Muscle of arm (tissue), 14 donors: ENCODE data around the gene ZNF331. TPM values are rescaled to one million over a fixed set of nuclear protein-coding genes. Genes with fewer than 3 reads are reported as not detected.
"Not testable (repeated sequence)": the region's sequence is repeated elsewhere in the genome, so short reads cannot be mapped to it uniquely, and the experiment has no call there.

Source experiments
- DNase-seq: peaks from one replicate; pipeline ENCODE4 v3.0.0-alpha.2; 2013
- long read RNA-seq, 11 donors: transcript quantifications; one replicate each; lab custom pipeline, GENCODE V29; 2026
- polyA plus RNA-seq, 12 donors: library from polyadenylated mRNA; unstranded; fragments of 120-200 nt; gene quantifications; one replicate each; pipeline ENCODE4 v1.2.1, GENCODE V29; 2013; ENCODE audit not compliant: insufficient read length in 12 of 12

The ZNF331 gene
- polyA plus RNA-seq: 10 to 100 TPM in 10 of 12 donors, 1 to 10 TPM in 1, not detected in 1; 9.1 to 21.6 (median 14.2) TPM
- long read RNA-seq, donor 1, full-length matches to known transcripts: 6 of 6 reads
- long read RNA-seq, donor 1, partial matches to known transcripts: 0 of 6 reads
- long read RNA-seq, donor 1, other reads (novel, unspliced or antisense): 0 of 6 reads
- long read RNA-seq, donor 2, transcript ZNF331-202 (6 exons, 2,248 nt): major isoform, 6 of 7 reads
- long read RNA-seq, donor 2, partial matches to known transcripts: 0 of 7 reads
- long read RNA-seq, donor 2, other reads (novel, unspliced or antisense): 0 of 7 reads
- long read RNA-seq, donor 3, partial matches to known transcripts: 0 of 4 reads
- long read RNA-seq, donor 3, other reads (novel, unspliced or antisense): 0 of 4 reads
- long read RNA-seq, donor 4, partial matches to known transcripts: 0 of 4 reads
- long read RNA-seq, donor 4, other reads (novel, unspliced or antisense): 0 of 4 reads
- long read RNA-seq, donor 5, full-length matches to known transcripts: 5 of 5 reads
- long read RNA-seq, donor 5, partial matches to known transcripts: 0 of 5 reads
- long read RNA-seq, donor 5, other reads (novel, unspliced or antisense): 0 of 5 reads
- long read RNA-seq, donor 6, partial matches to known transcripts: 0 of 1 reads
- long read RNA-seq, donor 6, other reads (novel, unspliced or antisense): 0 of 1 reads
- long read RNA-seq, donor 7, partial matches to known transcripts: 0 of 1 reads
- long read RNA-seq, donor 7, other reads (novel, unspliced or antisense): 0 of 1 reads
- long read RNA-seq, donor 8, partial matches to known transcripts: 0 of 5 reads
- long read RNA-seq, donor 8, other reads (novel, unspliced or antisense): 0 of 5 reads
- long read RNA-seq, donor 9, partial matches to known transcripts: 0 of 1 reads
- long read RNA-seq, donor 9, other reads (novel, unspliced or antisense): 0 of 1 reads
- long read RNA-seq, donor 10, partial matches to known transcripts: 0 of 2 reads
- long read RNA-seq, donor 10, other reads (novel, unspliced or antisense): 0 of 2 reads
- long read RNA-seq, donor 11, full-length matches to known transcripts: 2 of 2 reads
- long read RNA-seq, donor 11, partial matches to known transcripts: 0 of 2 reads
- long read RNA-seq, donor 11, other reads (novel, unspliced or antisense): 0 of 2 reads

DNA sequence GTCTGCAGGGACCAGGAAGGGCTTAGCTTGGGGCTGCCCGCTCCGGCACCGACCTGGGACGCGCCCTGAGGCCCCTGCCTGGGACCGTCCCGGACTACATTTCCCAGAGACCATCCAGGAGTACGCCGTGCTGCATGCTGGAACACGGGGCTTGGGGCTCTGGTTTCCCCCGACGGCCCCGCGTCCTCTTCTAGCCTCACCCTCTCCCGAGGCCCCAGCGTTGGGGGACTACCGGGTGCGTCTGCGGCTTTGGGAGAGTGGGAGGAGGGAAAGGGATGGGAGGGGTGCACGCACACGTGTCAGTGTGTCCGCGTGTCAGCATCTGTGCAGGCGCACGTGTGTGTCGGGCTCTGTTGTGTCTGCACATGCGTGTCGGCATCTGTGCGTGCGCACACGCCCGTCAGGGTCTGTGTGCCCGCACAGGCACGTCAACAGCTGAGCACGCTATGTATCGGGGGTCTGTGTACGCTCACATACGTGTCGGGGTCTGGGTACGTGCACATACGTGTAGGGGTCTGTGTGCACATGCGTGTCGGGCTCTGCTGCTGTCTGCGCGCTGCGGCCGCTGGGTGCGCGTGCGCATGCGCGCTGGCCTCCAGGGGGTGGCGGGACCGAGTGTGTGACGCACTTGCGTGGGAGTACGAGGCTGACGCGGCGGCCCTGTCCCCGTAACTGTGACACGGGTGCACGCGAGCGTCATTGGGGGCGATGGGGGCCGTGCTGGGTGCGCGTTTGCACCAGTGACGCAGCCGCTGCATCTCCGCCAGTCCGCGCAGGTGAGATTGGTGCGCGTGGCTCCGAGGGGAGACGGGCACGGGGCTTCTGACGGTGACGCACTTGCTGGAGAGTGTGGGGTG, at the start of gene ZNF331:
TSS of gene ZNF331 (plus strand) at position 625 of the 857 bp plus-strand sequence. CDS start 31,232 bp downstream, outside the sequence.
- peak; percentile 83 for DNase-seq

DNA sequence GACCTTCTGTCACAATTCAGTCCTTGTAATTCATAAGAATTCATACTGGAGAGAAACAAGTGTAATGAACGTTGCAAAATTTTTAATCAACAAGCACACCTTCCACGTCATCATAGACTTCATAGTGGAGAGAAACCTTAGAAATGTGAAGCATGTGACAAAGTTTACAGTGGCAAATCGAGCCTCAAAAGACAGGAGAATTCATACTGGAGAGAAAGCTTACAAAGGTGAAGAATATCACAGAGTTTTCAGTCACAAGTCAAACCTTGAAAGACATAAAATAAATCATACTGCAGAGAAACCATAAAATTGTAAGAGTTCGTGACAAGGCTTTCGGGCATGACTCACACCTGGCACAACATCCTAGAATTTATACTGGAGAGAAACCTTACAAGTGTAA, 45.8 kb upstream of the ZNF331 start:
- DNase-seq: no peak

DNA sequence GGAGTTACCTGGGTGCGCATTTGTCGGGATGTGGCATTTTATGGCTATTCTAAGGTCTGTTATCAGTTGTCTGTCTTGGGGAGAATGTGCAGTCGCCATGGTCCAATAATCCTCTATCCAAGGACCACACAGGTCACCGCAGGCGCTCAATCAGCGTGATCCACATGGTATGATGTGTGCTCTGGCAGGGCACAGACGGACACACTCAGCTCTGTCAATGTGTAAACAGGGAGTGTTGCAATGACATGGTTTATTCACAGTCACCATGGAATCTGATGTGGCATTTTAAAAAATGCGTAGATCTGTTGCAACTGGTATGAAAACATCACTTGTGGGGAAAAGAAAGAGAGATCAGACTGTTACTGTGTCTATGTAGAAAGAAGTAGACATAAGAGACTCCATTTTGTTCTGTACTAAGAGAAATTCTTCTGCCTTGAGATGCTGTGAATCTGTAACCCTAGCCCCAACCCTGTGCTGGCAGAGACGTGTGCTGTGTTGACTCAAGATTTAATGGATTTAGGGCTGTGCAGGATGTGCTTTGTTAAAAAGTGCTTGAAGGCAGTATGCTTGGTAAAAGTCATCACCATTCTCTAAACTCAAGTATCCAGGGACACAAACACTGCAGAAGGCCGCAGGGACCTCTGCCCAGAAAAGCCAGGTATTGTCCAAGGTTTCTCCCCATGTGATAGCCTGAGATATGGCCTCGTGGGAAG, 40.5 kb upstream of the ZNF331 start:
- not testable (repeated sequence) for DNase-seq

DNA sequence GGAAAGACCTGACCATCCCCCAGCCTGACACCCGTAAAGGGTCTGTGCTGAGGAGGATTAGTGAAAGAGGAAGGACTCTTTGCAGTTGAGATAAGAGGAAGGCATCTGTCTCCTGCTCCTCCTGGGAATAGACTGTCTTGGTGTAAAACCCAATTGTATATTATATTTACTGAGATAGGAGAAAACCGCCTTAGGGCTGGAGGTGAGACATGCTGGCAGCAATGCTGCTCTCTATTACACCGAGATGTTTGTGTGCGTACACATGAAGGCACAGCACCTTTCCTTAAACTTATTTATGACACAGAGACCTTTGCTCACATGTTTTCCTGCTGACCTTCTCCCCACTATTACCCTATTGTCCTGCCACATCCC, 39.9 kb upstream of the ZNF331 start:
- not testable (repeated sequence) for DNase-seq

DNA sequence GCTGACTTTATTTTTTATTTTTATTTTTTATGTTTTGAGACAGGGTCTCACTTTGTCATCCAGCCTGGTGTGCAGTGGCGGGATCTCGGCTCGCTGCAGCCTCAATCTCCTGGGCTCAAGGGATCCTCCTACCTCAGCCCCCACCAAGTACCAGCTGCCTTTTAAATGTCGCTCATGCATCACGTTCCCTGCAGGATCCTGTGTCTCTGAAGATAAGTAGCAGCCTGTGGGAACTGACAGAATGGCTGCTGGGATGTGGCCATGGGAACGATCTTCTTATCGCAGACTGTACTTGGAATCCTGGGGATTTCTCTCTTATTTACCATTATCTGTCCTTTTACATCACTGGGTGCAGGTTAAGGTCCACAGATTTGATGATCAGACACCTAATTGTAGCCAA, 34.8 kb upstream of the ZNF331 start:
- DNase-seq: not testable (repeated sequence)

DNA sequence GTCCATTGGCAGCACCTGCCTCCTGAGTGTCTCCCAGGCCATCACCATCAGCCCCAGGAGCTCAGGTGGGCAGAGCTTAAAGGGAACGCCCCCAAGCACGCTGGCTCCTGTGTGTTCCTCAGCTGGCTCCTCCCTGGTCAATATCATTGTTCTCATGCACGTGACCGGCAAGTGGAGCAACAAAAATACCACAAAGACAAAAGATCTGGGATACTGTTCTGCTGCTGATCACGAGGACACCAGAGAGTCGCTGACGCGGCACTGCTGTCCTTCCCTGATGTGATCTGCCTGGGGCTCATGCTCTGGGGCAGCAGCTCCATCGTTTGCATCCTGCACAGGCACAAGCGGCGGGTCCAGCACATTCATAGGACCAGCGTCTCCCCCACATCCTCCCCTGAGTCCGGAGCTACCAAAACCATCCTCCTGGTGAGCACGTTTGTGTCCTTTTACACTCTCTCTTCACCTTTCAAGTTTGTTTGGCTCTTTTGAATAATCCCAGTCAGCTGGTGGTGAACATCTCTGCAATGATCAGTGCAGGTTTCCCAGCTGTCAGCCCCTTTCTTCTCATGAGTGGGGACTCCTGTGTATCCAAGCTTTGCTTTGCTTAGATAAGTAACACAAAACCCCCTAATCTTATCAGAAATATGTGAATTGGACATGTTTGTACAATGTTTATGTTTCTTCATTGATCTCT, 34.1 kb upstream of the ZNF331 start:
- not testable (repeated sequence) for DNase-seq

DNA sequence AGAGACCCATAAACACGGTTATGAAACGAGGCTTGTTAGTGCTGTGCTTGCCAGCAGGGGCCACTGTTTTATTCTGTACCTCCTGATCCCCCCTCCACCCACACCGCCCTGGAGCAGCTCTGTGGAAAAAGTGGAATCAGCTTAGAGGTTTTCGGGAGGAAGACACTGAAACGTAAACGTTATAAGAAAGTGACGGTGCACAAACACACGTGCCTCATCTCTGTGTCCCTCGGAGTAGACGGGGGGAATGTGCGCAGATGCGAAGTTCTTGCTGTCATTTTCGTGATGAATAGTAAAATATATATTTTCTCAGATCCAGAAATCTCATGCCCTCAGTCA, 33.6 kb upstream of the ZNF331 start:
- DNase-seq: peak; percentile 15

DNA sequence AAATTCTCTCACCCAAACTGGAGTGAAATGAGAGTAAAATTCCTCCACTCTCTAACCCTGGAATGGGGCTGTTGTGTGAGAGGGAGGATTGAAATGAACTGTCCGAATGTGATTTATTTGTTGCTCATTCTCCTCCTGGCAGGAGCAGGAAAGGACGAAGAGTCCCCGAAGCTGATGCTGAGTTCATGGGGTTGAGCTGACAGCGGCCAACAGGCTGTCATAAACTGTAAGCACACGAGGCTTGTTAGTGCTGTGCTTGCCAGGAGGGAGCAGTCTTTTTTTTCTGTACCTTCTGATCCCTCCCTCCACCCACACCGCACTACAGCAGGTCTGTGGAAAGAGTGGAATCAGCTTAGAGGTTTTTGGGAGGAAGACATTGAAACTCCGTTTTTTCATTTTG, 33.1 kb upstream of the ZNF331 start:
- DNase-seq: no peak

DNA sequence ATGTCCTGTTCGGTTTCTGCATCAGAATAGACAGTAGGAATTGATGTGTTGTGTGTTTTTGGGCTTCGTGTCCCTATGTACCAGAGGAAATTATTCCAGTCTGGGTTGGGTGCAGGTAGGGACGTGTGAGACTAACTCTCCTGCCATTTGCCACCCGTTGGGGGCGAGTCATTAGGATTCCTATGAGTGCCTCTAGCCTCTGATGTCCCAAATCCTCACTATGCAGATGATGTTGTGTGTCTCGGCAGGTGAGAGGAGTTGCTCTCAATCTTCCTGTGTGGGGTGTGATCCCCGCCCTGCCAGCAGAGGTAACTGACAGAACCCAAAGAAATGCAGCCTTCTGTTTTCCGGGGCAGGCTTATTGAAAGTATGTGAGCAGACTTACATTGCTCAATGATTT, 31.2 kb upstream of the ZNF331 start:
- DNase-seq: no peak

DNA sequence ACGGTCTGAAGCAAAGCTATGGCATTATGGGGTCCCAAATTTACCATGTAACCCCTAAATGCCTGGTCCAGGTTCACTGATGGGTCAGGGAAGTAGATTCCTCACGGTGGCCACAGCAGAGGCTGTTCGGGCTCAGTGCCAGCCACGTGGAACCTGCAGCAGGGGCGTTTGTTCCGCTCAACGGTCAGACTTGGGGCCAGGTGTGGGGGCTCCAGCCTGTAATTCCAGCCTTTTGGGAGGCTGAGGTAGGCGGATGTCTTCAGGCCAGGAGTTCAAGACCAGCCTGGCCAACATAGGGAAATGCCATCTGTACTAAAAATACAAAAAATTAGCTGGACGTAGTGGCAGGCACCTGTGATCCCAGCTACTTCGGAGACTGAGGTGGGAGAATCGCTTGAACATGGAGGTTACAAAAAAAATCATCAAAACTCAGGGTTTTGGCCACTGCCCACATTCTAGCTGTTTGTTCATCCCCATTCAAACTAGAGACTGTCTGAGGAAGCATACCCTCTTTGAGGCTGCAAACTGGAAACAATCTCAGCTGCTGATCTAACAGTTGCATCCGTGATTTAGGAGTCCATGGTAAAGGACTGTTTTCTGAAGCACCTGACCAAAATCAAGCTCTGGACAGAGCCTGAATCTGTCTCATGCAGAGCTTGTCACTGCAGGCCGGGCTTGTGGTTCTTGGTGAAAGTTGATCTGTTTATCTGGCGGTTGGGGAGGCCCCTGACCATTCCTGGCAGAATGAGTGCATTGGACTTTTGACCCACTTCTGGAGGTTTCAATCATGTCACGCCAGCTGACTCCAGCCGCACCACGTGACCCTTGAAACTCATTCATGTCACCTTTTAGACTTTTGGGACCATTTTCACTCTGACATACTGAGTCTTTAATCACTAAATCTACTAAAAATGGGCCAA, 30.2 kb upstream of the ZNF331 start:
- DNase-seq: no peak

DNA sequence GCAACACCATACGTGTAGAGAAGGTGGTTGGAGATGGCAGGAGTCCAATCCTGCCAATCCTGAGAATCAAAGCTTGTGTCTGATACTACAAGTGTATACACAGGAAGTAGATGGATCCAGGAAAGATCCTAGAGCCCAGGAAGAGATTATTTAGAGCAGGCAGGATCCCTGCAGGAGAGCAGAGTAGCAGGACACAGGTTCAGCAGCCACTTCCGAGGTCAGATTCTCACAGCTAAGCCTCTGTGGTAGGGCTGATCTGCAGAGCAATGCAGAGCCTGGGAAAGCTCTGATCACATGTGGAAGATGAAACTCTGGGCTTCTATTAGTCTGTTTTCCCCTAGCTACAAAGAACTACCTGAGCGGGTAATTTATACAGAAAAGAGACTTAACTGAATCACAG, 28.5 kb upstream of the ZNF331 start:
- no peak for DNase-seq

DNA sequence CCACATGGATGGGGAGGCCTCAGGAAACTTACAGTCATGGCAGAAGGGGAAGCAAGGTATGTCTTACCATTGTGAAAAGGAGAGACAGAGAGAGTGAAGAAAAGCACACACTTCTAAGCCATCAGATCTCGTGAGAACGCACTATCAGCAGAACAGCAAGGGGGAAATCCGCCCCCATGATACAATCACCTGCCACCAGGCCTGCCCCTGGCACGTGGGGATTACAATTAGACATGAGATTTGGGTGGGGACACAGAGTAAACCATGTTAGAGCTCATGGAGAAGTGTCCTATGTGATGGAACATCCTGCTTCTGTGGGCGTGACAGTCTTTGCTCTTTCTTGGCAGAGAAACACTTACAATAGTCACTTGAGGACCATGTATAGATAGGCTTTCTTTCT, 28.1 kb upstream of the ZNF331 start:
- no peak for DNase-seq

DNA sequence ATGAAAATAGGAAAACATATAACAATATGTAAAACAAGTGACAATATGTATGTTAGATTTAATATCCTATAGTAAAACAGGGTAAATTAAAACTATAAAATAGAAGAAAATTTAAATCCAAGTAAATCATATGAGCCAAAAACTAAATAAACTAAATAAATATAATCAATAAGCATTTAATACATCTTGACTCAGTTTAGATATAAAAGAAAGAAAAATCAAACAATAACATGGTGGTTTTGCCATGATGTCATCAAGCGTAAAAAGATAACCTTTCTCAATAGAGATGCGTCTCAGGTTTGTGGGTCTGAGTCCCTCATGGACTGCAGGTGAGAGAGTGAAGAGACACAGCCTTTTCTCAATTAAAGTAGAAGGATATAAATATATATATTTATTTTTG, 26.6 kb upstream of the ZNF331 start:
- no peak for DNase-seq

DNA sequence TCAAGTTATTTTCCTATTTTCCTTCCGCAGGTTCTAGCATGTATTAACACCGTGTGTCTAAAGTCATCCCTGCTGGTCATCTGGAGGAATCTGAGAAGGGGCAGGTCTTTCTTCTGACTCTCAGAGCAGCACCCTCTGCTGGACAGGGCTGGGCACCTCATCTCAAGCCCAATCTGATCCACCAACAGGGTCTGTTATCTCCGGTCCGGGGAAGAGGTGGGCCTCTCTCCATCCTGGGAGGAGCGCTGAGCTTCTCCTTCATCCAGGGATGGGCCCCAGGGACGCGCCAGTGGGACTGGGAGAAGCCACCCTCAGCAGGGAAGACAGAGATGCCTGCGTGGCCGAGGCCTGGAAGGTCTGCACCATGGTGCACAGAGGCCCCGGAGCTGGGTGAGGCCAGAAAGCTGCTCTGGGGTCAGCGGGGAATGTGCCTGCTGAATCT, 26.0 kb upstream of the ZNF331 start:
- peak; percentile 32 for DNase-seq

DNA sequence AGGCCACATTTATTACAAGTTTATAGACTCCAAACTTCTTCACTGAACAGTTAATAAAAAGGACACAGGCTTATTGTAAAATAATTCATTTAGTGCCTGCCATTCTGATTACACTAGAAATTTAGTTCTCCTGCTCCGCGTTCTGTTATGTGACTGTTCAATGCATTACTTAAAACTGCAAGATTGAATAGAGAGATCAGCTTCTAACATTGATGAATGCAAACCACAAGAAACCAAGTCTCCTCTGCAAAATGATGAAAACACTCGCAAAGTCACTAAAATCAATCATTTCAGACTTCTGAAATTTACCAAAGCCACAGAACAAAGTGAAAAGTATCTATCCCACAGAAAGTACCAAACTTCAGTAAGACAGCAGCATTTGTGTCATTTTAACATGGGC, 22.9 kb upstream of the ZNF331 start:
- DNase-seq: not testable (repeated sequence)

DNA sequence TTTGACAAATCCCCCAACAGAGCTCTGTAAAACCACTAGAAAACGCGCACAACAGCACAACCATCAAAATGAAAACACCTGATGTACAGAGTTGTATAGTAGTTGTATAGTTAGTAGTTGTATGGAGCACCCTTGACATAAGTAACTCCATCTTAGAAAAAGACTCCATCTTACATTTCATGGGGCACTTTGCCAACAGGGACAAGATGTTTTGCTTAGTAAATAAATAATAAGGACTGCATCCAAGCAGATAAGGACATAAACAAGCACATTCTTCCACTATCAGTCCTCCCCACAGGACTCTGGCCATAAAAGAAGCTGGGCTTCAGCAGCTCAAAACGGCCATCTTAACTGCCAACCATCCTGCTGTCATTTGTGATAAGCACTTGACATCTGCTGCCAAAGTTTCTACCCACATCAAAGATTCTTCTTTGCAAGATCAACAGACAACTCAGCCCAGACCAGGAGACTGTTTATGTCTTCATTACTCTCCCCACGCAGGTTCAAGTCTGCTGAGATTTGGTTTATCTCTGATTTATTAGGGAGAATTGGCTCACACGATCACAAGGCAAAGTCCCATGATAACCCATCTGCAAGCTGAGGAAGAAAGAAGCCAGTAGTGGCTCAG, 20.7 kb upstream of the ZNF331 start:
- no peak for DNase-seq

DNA sequence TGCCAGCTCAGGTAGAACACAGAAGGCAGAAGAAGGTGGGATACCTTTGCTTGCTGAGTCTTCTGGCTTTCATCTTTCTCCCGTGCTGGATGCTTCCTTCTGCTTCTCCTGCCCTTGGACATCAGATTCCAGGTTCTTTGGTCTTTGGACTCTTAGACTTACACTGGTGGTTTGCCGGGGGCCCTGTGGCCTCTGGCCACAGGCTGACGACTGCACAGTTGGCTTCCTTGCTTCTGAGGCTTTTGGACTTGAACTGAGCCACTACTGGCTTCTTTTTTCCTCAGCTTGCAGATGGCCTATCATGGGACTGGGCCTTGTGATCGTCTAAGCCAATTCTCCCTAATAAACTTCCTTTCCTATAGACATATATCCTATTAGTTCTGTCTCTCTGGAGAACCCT, 19.8 kb upstream of the ZNF331 start:
- DNase-seq: no peak

DNA sequence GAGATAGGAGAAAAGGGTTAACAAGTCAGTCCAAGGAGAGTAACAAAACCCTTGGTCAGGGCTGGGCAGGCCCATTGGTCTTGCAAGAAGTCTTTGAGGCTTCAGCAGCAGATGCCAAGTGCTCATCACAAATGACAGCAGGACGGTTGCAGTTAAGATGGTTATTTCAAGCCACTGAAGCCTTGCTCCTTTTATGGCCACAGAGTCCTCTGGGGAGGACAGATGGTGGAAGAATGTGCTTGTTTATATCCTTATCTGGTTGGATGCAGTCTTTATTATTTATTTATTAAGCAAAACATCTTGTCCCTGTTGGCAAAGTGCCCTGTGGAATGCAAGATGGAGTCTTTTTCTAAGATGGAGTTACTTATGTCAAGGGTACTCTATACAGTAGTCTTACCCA, 19.2 kb upstream of the ZNF331 start:
- no peak for DNase-seq
